Naive thymus-derived CD4-positive, alpha-beta T cell (primary cell): ENCODE results near the gene POLN. TPM values are rescaled to one million over a fixed set of nuclear protein-coding genes. Genes with fewer than 3 reads are reported as not detected.
A peak's percentile ranks its signal among the peaks of the same experiment; 100 is the strongest.
"Not testable (repeated sequence)": the region's sequence is repeated elsewhere in the genome, so short reads cannot be mapped to it uniquely, and the experiment has no call there.

Source experiments
- ATAC-seq: fragments of 150-1000 bp; cut with Tn5 transposase; 2 replicates; pipeline ENCODE4 v1.10.0; 2021; ENCODE audit warnings: mild to moderate bottlenecking, moderate library complexity
- CTCF ChIA-PET: fragments of 350-600 bp; sonication (Branson Sonifier 250); formaldehyde crosslinking; loops from one replicate; lab custom pipeline; 2021; ENCODE audit warnings: antibody characterized with exemption; lab: Charles Lee
- POLR2A ChIA-PET: fragments of 350-600 bp; sonication (Branson Sonifier 250); formaldehyde crosslinking; loops from one replicate; lab custom pipeline; 2021; ENCODE audit warnings: antibody characterized with exemption, inconsistent platforms; lab: Charles Lee
- DNase-seq, 9 donors: peaks; one replicate each; pipeline versions ENCODE4 v3.0.0 to v3.0.0-alpha.2; 2020 to 2022; ENCODE audit warnings: mixed read lengths in 1 of 9
- H3K27ac ChIP-seq: one replicate; pipeline ENCODE4 v1.7.0; 2013; ENCODE audit warnings: mild to moderate bottlenecking, low read depth, low read length, moderate library complexity
- H3K27me3 ChIP-seq, 2 donors: one replicate each; pipeline ENCODE4 v1.7.0; 2013; ENCODE audit warnings: low read length in 2 of 2, mild to moderate bottlenecking in 2 of 2, moderate library complexity in 2 of 2; ENCODE audit not compliant: control insufficient read depth in 2 of 2, insufficient read depth in 2 of 2
- H3K36me3 ChIP-seq, 3 experiments: 1 replicate in 2 of 3; 2 replicates in 1 of 3; pipeline ENCODE4 v1.7.0; 2013; ENCODE audit warnings: low read length in 3 of 3, mild to moderate bottlenecking in 3 of 3, moderate library complexity in 1 of 3; ENCODE audit not compliant: insufficient read depth in 3 of 3, control insufficient read depth in 2 of 3
- H3K4me1 ChIP-seq, 2 donors: one replicate each; pipeline ENCODE4 v1.7.0; 2013; ENCODE audit warnings: low read length in 2 of 2, mild to moderate bottlenecking in 2 of 2, moderate library complexity in 1 of 2; ENCODE audit not compliant: control insufficient read depth in 2 of 2, insufficient read depth in 2 of 2
- H3K4me3 ChIP-seq: 2 replicates; pipeline ENCODE4 v1.7.0; 2013; ENCODE audit warnings: mild to moderate bottlenecking, low read length
- H3K9me3 ChIP-seq, 3 experiments: 1 replicate in 2 of 3; 2 replicates in 1 of 3; pipeline ENCODE4 v1.7.0; 2013; ENCODE audit warnings: low read length in 3 of 3; ENCODE audit not compliant: control insufficient read depth in 2 of 3
- H3K27ac Mint-ChIP-seq, 9 donors: one replicate each; pipeline ENCODE4 v1.8.0; 2020 to 2022; ENCODE audit warnings: mixed read lengths in 9 of 9, mild to moderate bottlenecking in 8 of 9, moderate library complexity in 5 of 9, inconsistent platforms in 2 of 9
- H3K27me3 Mint-ChIP-seq, 5 donors: one replicate each; pipeline ENCODE4 v1.8.0; 2021 to 2022; ENCODE audit warnings: mixed read lengths in 5 of 5, mild to moderate bottlenecking in 1 of 5
- H3K36me3 Mint-ChIP-seq, 5 donors: one replicate each; pipeline ENCODE4 v1.8.0; 2020 to 2022; ENCODE audit warnings: mixed read lengths in 5 of 5, mild to moderate bottlenecking in 3 of 5, inconsistent platforms in 1 of 5
- H3K4me1 Mint-ChIP-seq, 7 donors: one replicate each; pipeline ENCODE4 v1.8.0; 2020 to 2022; ENCODE audit warnings: mixed read lengths in 7 of 7, mild to moderate bottlenecking in 3 of 7, inconsistent platforms in 1 of 7
- H3K4me3 Mint-ChIP-seq, 10 donors: one replicate each; pipeline ENCODE4 v1.8.0; 2020 to 2022; ENCODE audit warnings: mild to moderate bottlenecking in 10 of 10, mixed read lengths in 10 of 10, moderate library complexity in 6 of 10, inconsistent platforms in 2 of 10
- H3K9me3 Mint-ChIP-seq, 11 donors: one replicate each; pipeline ENCODE4 v1.8.0; 2020 to 2022; ENCODE audit warnings: mixed read lengths in 11 of 11, mild to moderate bottlenecking in 4 of 11, inconsistent platforms in 1 of 11, moderate library complexity in 1 of 11
- intact Hi-C, 2 donors: fragments of 100-400 bp; cut with micrococcal nuclease; formaldehyde crosslinking; loops; one replicate each; pipeline ENCODE4 v1.15.1; 2023
- polyA plus RNA-seq, 2 donors: library from polyadenylated mRNA; unstranded; fragments of 300-500 nt; fragmentation: Illumina TruSeq; gene quantifications; one replicate each; pipeline ENCODE4 v1.2.3, GENCODE V29; 2021
- total RNA-seq, 6 experiments: library from RNA in 5 of 6; stranded (reverse) in 5 of 6; gene quantifications; 1 replicate in 5 of 6; 2 replicates in 1 of 6; pipeline ENCODE4 v1.2.3 and lab custom pipeline; 2021 to 2026

POLN gene
- total and polyA plus RNA-seq, 7 experiments from 2014 or later, result 0.17 to 5.4 (median 2.9) TPM

DNA sequence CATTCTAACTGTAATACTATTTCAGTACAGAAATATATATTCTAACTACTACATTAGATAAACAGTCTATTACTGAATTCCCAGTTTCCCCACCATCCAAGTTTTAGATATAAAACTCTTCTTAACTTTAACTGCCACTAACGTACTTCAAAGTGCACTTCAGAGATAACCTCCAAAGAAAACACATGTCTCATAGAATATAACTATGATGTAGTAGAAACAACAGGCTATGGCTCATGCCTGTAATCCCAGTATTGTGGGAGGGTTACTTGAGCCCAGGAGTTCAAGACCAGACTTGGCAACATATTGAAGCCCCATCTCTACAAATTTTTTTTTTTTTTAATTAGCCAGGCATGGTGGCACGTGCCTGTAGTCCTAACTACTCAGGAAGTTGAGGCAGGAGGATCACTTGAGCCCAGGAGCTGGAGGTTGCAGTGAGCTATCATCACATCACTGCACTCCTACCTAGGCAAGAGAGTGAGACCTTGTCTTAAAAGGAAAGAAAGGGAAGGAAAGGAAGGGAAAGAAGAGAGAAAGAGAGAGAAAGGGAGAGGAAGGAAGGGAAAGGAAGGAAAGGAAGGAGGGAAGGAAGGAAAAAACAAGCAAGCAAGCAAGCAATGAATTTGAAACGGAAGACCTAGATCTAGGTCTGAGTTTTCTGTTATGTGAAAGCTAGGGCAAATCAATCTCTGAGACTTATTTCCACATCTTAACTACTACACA lies 4.8 kb downstream of the POLN start:
- Histone ChIP-seq H3K4me1 (peaks cover 37 to 38% of the 10 kb centered on the region in 2 donors), H3K36me3 (peaks cover 10 to 19% (median 13%) of the 10 kb centered on the region in 3 experiments), H3K4me3 (no peak overlapping the region), H3K9me3 (no peaks in the 10 kb centered on the region), H3K27me3 (no peaks in the 10 kb centered on the region), H3K27ac (no peak overlapping the region)
- no peak for DNase-seq
- Mint-ChIP-seq H3K36me3 (peaks cover 4 to 42% (median 28%) of the 10 kb centered on the region in 5 donors), H3K27me3 (no peaks in the 10 kb centered on the region), H3K4me1 (peaks cover 39 to 81% (median 70%) of the 10 kb centered on the region in 7 donors), H3K27ac (peak overlapping the region in 6 of 9 donors; percentile 8 to 71 (median 52)), H3K4me3 (peak overlapping the region; percentile 17 to 83 (median 61)), H3K9me3 (no peaks in the 10 kb centered on the region)
- ATAC-seq, result no peak
- POLR2A ChIA-PET, result interaction anchor here (0.7 kb wide), 2 partner anchors 71 to 255 kb away, joined by 3 read pairs; no protein-coding TSS in a partner anchor
- intact Hi-C loops, result no loop called here
- CTCF ChIA-PET, result interaction anchor here (2.0 kb wide), 1 partner anchor 17 kb away, joined by 6 read pairs; no protein-coding TSS in a partner anchor

DNA sequence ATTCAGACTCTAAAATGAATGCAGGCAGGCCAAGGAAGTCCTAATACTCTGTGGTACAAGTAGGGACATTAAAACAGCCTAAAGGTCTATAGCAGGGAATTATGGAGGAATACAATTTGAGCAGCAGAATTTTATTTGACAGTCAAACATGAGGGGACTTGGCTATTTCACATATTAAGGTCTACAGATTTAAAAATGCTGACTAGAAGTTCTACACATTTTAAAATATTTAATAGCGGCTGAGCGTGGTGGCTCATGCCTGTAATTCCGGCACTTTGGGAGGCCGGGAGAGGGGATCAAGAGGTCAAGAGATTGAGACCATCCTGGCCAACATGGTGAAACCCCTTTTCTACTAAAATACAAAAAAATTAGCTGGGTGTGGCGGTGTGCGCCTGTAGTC lies 10.8 kb downstream of the POLN start:
- H3K27me3 Mint-ChIP-seq, result no peaks in the 10 kb centered on the region
- DNase-seq, result no peak
- Histone ChIP-seq H3K27ac (no peak overlapping the region), H3K4me3 (no peak overlapping the region), H3K9me3 (no peaks in the 10 kb centered on the region), H3K36me3 (peaks cover 10 to 13% (median 12%) of the 10 kb centered on the region in 3 experiments), H3K27me3 (no peaks in the 10 kb centered on the region), H3K4me1 (no peaks in the 10 kb centered on the region)
- H3K36me3 Mint-ChIP-seq, result peaks cover 4 to 23% (median 13%) of the 10 kb centered on the region in 5 donors
- H3K4me1 Mint-ChIP-seq, result peaks cover 12 to 43% (median 32%) of the 10 kb centered on the region in 7 donors
- H3K4me3 Mint-ChIP-seq, result no peak overlapping the region
- ChIA-PET POLR2A (no interaction called here), CTCF (interaction anchor here (3.6 kb wide), 1 partner anchor 11 kb away, joined by 18 read pairs; no protein-coding TSS in a partner anchor)
- no peaks in the 10 kb centered on the region for H3K9me3 Mint-ChIP-seq
- no peak overlapping the region for H3K27ac Mint-ChIP-seq
- intact Hi-C loops, result no loop called here
- no peak for ATAC-seq

DNA sequence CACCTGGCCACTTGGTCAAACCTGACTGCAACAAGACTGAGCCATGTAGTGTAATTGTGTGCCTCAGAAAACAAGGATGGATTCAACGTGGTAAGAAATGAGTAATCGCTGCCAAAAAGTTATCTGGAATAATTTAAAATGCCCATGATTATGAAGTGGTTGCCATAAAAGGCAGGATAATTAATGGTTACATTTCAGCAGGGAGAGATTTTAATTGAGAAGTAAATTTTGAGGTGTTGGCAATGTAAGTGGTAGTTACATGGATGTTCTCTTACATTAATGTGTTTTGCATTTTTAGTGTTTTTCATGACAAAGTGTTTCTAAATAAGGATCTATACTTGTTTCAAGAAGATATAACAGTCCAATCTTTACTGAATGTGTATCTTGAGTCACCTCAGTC lies 15.7 kb downstream of the POLN start:
- CTCF ChIA-PET, result no interaction called here

DNA sequence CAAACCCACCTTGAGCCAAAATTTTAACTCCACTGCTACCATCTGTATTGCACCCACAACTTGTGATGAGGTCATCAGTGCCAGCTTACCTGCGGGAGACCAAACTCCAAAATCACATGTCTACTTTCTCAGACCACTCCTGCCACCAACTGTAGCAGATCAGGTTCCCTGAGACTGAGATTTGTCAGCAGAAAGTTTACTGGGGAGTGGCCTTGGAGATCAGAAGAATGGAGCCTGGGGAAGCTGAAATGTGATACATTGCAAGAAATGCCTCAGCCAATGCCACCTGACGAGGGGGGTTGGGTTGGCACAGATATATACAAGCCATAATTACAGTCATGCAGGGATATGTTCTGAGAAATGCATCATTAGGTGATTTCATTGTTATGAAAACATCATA lies 19.1 kb downstream of the POLN start:
- H3K4me1 ChIP-seq, result peaks cover 0 to 7% of the 10 kb centered on the region in 2 donors
- no peak overlapping the region for H3K27ac ChIP-seq
- ChIA-PET CTCF (interaction anchor here (0.6 kb wide), 3 partner anchors 19 to 59 kb away, joined by 3 to 4 read pairs (median 4); no protein-coding TSS in a partner anchor), POLR2A (interaction anchor here (1.4 kb wide), 1 partner anchor 17 kb away, joined by 4 read pairs; no protein-coding TSS in a partner anchor)
- H3K9me3 ChIP-seq, result no peaks in the 10 kb centered on the region
- H3K27me3 ChIP-seq, result no peaks in the 10 kb centered on the region
- Mint-ChIP-seq H3K36me3 (peaks cover 0 to 4% (median 0%) of the 10 kb centered on the region in 5 donors), H3K4me1 (peaks cover 0 to 15% (median 7%) of the 10 kb centered on the region in 7 donors), H3K27ac (no peak overlapping the region), H3K4me3 (no peak overlapping the region), H3K27me3 (no peaks in the 10 kb centered on the region), H3K9me3 (no peaks in the 10 kb centered on the region)
- no peak for DNase-seq
- intact Hi-C loops, result no loop called here
- no peak for ATAC-seq
- peaks cover 0 to 14% (median 0%) of the 10 kb centered on the region in 3 experiments for H3K36me3 ChIP-seq
- no peak overlapping the region for H3K4me3 ChIP-seq

More for the DNA sequence above, 15.7 kb downstream of the POLN start:
- H3K36me3 Mint-ChIP-seq, result peaks cover 0 to 8% (median 3%) of the 10 kb centered on the region in 5 donors
- POLR2A ChIA-PET, result no interaction called here
- no peaks in the 10 kb centered on the region for H3K9me3 Mint-ChIP-seq
- intact Hi-C loops, result no loop called here
- ATAC-seq (no peak), DNase-seq (no peak)
- peaks cover 0 to 9% (median 4%) of the 10 kb centered on the region in 7 donors for H3K4me1 Mint-ChIP-seq
- H3K27me3 Mint-ChIP-seq, result no peaks in the 10 kb centered on the region
- H3K27ac Mint-ChIP-seq, result peak overlapping the region in 1 of 9 donors; percentile 20
- Histone ChIP-seq H3K27ac (no peak overlapping the region), H3K9me3 (no peaks in the 10 kb centered on the region), H3K4me1 (no peaks in the 10 kb centered on the region), H3K36me3 (peaks cover 0 to 14% (median 0%) of the 10 kb centered on the region in 3 experiments), H3K27me3 (no peaks in the 10 kb centered on the region), H3K4me3 (no peak overlapping the region)
- H3K4me3 Mint-ChIP-seq, result no peak overlapping the region

DNA sequence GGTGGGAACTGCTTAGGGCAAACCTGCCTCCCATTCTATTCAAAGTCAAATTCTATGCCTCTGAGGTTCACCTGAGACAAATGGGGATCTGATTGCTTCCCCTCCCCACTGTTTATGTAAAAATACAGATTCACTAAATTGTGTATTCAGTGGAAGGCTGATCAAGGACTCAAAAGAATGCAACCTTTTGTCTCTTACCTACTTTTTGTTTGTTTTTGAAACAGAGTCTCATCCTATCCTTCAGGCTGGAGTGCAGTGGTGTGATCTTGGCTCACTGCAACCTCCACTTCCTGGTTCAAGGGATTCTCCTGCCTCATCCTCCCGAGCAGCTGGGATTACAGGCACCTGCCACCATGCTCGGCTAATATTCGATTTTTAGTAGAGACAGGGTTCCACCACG lies 20.5 kb downstream of the POLN start:
- H3K36me3 Mint-ChIP-seq, DNase-seq, H3K4me3 ChIP-seq, ATAC-seq, H3K27ac Mint-ChIP-seq, H3K9me3 ChIP-seq, H3K27ac ChIP-seq, intact Hi-C loops, H3K4me3 Mint-ChIP-seq, H3K27me3 ChIP-seq, H3K9me3 Mint-ChIP-seq, H3K4me1 ChIP-seq, H3K27me3 Mint-ChIP-seq: not testable (repeated sequence)
- ChIA-PET POLR2A (interaction anchor here (0.6 to 1.6 kb wide), 2 partner anchors 41 to 341 kb away, joined by 3 to 5 read pairs; partner anchors contain the start of gene MXD4), CTCF (interaction anchor here (0.7 to 2.2 kb wide), 4 partner anchors 8 to 244 kb away, joined by 3 to 18 read pairs (median 8); no protein-coding TSS in a partner anchor)
- peaks cover 0 to 14% (median 0%) of the 10 kb centered on the region in 3 experiments for H3K36me3 ChIP-seq
- H3K4me1 Mint-ChIP-seq, result peaks cover 0 to 17% (median 6%) of the 10 kb centered on the region in 7 donors

DNA sequence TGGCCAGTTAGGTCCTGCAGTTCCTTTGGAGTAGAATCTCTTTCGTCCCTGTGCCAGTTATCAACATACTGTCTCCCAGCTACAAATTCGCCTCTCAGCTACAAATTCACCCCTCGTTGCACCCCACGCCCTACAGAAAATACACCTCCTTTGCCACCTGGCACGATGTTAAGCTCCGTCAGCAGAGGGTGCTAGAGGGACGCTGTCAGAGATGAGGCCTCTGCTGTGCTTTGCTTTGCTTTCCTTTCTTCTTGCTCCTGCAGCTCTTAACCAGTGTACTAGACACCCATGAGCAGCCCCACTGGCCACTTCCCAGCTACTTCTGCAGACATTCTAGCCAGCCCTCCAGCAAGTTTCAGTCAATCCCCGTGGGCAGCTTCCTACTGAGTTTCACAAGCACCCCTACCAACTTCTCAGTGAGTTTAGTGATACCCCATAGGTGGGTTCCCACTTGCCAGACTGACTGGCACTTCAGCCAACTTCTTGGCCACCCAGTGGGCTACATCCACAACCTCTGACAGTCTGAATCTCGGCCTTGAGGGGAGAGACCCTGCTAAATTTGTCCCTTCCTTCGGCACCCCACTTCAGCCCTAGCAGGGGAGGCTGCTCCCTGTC lies 21.8 kb downstream of the POLN start:
- POLR2A ChIA-PET, result interaction anchor here (0.8 to 1.6 kb wide), 3 partner anchors 42 to 248 kb away, joined by 3 to 5 read pairs (median 3); partner anchors contain the start of genes MXD4 and RNF4
- Histone ChIP-seq H3K4me1 (peaks cover 0 to 7% of the 10 kb centered on the region in 2 donors), H3K27ac (no peak overlapping the region), H3K4me3 (no peak overlapping the region), H3K9me3 (no peaks in the 10 kb centered on the region), H3K27me3 (no peaks in the 10 kb centered on the region), H3K36me3 (peaks cover 0 to 14% (median 0%) of the 10 kb centered on the region in 3 experiments)
- CTCF ChIA-PET, result interaction anchor here (0.8 to 2.2 kb wide), 21 partner anchors 9 to 263 kb away, joined by 3 to 18 read pairs (median 4); partner anchors contain the start of genes CFAP99 and ZFYVE28
- Mint-ChIP-seq H3K27me3 (no peaks in the 10 kb centered on the region), H3K4me1 (peaks cover 0 to 17% (median 6%) of the 10 kb centered on the region in 7 donors), H3K36me3 (no peaks in the 10 kb centered on the region), H3K27ac (peak overlapping the region in 2 of 9 donors; percentile 6 to 29), H3K4me3 (no peak overlapping the region), H3K9me3 (no peaks in the 10 kb centered on the region)
- DNase-seq (peak; percentile 61 to 84 (median 76)), ATAC-seq (peak; percentile 96)
- intact Hi-C loops, result loop anchor here (1.0 kb wide), 8 partner anchors 22 to 315 kb away; partner anchors contain the start of genes CFAP99 (in 1 of the 2), HAUS3 (in 1 of the 2), POLN (in 1 of the 2) and ZFYVE28 (in 1 of the 2)
